Measurements from ENCODE around the gene NUP58. TPM values are rescaled to one million over a fixed set of nuclear protein-coding genes. Genes with fewer than 3 reads are reported as not detected.

The NUP58 gene
- total and polyA plus RNA-seq, 2 experiments from 2014 or later, result 27.6 to 91.8 TPM

GRCh38 chr13:25286969-25287961 is 14.2 kb upstream of the NUP58 start, which contains the start of gene MTMR6:
Gene MTMR6 (minus strand): TSS chr13:25287488. CDS start chr13:25287247, 241 bp downstream.
- Mint-ChIP-seq H3K9me3 (no peaks in the 10 kb centered on the region), H3K36me3 (ENCODE audit: low read depth) (no peaks in the 10 kb centered on the region), H3K4me1 (peaks cover 12% of the 10 kb centered on the region), H3K27ac (no peak within 1 kb of the TSS), H3K27me3 (ENCODE audit: insufficient read depth, low read depth, poor library complexity) (peaks cover 2% of the 10 kb centered on the region), H3K4me3 (peak within 1 kb of the TSS; percentile 91)
- ATAC-seq (peak; percentile 98), DNase-seq (ENCODE audit: low spot score) (peak; percentile 90)
- Histone ChIP-seq H3F3A (replicated peaks; ENCODE audit: low read depth) (no peaks in the 10 kb centered on the region), H3K4me1 (ENCODE audit: insufficient read depth) (peaks cover 6% of the 10 kb centered on the region; the same call in 1 of the 2 replicates), H3K4me2 (peak within 1 kb of the TSS; percentile 84), H2AFZ (peak within 1 kb of the TSS; percentile 92), H4K20me1 (replicated peaks; ENCODE audit: insufficient read depth) (peaks cover 4% of the 10 kb centered on the region; the same call in 1 of the 2 replicates), H3K4me3 (peak within 1 kb of the TSS; percentile 91), H3K9me2 (ENCODE audit: insufficient read depth) (no peaks in the 10 kb centered on the region), H3K36me3 (ENCODE audit: insufficient read depth) (no peaks in the 10 kb centered on the region), H3K27me3 (ENCODE audit: insufficient read depth) (no peaks in the 10 kb centered on the region), H3K79me2 (replicated peaks; ENCODE audit: insufficient read depth) (peaks cover 9% of the 10 kb centered on the region; the same call in 1 of the 2 replicates), H3K27ac (ENCODE audit: low read depth) (0 out of 2 replicates have a peak within 1 kb of the TSS, but pooled peaks have one; percentile 39)
- no peak for TF ChIP-seq ZNF114 (CRISPR knock-in tag; IDR thresholded peaks at IDR 0.05)
- TF ChIP-seq POLR2AphosphoS5 (IDR thresholded peaks at IDR 0.05; ENCODE audit: low read depth), result peak; percentile 64
- TF ChIP-seq EZH2 (IDR thresholded peaks at IDR 0.05; ENCODE audit: low read depth, unreplicated experiment), result no peak
- peak; percentile 32; the same call in 1 of the 2 replicates for TF ChIP-seq CREB1 (CRISPR knock-in tag; IDR thresholded peaks at IDR 0.05; ENCODE audit: low read depth)
- no peak for TF ChIP-seq ZNF462 (CRISPR knock-in tag; IDR thresholded peaks at IDR 0.05)
- TF ChIP-seq ZNF331 (CRISPR knock-in tag; IDR thresholded peaks at IDR 0.05; ENCODE audit: low read depth), result no peak
- TF ChIP-seq, protein P1, sequence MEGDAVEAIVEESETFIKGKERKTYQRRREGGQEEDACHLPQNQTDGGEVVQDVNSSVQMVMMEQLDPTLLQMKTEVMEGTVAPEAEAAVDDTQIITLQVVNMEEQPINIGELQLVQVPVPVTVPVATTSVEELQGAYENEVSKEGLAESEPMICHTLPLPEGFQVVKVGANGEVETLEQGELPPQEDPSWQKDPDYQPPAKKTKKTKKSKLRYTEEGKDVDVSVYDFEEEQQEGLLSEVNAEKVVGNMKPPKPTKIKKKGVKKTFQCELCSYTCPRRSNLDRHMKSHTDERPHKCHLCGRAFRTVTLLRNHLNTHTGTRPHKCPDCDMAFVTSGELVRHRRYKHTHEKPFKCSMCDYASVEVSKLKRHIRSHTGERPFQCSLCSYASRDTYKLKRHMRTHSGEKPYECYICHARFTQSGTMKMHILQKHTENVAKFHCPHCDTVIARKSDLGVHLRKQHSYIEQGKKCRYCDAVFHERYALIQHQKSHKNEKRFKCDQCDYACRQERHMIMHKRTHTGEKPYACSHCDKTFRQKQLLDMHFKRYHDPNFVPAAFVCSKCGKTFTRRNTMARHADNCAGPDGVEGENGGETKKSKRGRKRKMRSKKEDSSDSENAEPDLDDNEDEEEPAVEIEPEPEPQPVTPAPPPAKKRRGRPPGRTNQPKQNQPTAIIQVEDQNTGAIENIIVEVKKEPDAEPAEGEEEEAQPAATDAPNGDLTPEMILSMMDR (conservative IDR thresholded peaks at IDR 0.05; ENCODE audit: low read depth in 2 of 2), result peak; percentile 84 to 90
- TF ChIP-seq NANOG (IDR thresholded peaks at IDR 0.05; ENCODE audit: borderline replicate concordance), result no peak
- TF ChIP-seq STAT1 (IDR thresholded peaks at IDR 0.05; ENCODE audit: unreplicated experiment), result no peak
- TF ChIP-seq ETS1 (IDR thresholded peaks at IDR 0.05), result no peak

Measured in GM23338 (cell line).